Measurements from ENCODE around the gene HPGDS.

The HPGDS gene

DNA sequence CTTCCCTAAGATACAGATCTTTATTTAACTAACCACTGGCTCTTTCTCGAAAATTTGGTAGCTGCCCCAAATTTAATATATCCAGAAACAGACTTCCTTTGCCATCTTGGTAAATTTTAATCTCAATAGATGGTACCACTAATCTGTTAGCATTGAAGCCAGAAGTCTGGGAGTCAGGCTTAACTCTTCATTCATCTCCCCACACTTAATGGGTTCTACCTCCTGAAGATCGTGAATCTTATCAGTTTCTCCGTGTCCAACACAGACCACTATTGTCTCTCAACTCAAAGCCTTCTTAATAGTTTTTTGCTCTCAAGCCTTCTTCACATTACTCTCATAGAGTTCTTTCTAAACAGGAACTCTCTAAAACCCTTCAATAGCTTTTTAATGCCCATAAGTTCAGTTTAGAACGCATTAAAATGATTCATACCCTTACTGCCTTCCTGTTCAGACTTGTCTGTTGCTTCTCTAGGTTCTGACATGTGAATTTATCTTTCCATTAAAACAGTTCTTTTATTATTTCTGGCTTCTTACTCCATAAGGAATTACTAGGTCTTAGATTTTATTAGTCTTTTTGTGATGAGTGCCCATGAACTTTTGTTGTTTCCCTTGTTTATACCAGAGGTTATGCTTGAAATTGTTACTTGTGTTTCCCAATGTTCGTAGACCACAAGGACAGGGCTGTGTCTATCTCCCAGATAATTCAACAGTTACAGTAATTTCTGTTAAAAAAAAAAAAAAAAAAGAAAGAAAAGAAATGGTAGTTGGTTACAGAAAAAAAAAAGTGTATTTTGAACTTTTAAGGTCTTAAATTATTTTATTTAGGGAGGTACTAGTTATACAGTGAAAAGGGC, 80.2 kb downstream of the HPGDS start (continued):
- TF ChIP-seq, protein P1, sequence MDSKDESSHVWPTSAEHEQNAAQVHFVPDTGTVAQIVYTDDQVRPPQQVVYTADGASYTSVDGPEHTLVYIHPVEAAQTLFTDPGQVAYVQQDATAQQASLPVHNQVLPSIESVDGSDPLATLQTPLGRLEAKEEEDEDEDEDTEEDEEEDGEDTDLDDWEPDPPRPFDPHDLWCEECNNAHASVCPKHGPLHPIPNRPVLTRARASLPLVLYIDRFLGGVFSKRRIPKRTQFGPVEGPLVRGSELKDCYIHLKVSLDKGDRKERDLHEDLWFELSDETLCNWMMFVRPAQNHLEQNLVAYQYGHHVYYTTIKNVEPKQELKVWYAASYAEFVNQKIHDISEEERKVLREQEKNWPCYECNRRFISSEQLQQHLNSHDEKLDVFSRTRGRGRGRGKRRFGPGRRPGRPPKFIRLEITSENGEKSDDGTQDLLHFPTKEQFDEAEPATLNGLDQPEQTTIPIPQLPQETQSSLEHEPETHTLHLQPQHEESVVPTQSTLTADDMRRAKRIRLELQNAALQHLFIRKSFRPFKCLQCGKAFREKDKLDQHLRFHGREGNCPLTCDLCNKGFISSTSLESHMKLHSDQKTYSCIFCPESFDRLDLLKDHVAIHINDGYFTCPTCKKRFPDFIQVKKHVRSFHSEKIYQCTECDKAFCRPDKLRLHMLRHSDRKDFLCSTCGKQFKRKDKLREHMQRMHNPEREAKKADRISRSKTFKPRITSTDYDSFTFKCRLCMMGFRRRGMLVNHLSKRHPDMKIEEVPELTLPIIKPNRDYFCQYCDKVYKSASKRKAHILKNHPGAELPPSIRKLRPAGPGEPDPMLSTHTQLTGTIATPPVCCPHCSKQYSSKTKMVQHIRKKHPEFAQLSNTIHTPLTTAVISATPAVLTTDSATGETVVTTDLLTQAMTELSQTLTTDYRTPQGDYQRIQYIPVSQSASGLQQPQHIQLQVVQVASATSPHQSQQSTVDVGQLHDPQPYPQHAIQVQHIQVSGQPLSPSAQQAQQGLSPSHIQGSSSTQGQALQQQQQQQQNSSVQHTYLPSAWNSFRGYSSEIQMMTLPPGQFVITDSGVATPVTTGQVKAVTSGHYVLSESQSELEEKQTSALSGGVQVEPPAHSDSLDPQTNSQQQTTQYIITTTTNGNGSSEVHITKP (tag by site-specific recombination; IDR thresholded peaks at IDR 0.05), result peak; percentile 50
- 0 out of 2 replicates have a peak, but pooled peaks have one; percentile 24 for TF ChIP-seq ZNF302 (tag by site-specific recombination; IDR thresholded peaks at IDR 0.05; ENCODE audit: low read depth)
- TF ChIP-seq ZNF664 (tag by site-specific recombination; IDR thresholded peaks at IDR 0.05), result peak; percentile 47; the same call in 1 of the 2 replicates
- TF ChIP-seq, protein P2, sequence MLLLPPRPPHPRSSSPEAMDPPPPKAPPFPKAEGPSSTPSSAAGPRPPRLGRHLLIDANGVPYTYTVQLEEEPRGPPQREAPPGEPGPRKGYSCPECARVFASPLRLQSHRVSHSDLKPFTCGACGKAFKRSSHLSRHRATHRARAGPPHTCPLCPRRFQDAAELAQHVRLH (tag by site-specific recombination; IDR thresholded peaks at IDR 0.05), result peak; percentile 73
- TF ChIP-seq OVOL3 (tag by site-specific recombination; IDR thresholded peaks at IDR 0.05), result peak; percentile 87
- TF ChIP-seq, protein P3, sequence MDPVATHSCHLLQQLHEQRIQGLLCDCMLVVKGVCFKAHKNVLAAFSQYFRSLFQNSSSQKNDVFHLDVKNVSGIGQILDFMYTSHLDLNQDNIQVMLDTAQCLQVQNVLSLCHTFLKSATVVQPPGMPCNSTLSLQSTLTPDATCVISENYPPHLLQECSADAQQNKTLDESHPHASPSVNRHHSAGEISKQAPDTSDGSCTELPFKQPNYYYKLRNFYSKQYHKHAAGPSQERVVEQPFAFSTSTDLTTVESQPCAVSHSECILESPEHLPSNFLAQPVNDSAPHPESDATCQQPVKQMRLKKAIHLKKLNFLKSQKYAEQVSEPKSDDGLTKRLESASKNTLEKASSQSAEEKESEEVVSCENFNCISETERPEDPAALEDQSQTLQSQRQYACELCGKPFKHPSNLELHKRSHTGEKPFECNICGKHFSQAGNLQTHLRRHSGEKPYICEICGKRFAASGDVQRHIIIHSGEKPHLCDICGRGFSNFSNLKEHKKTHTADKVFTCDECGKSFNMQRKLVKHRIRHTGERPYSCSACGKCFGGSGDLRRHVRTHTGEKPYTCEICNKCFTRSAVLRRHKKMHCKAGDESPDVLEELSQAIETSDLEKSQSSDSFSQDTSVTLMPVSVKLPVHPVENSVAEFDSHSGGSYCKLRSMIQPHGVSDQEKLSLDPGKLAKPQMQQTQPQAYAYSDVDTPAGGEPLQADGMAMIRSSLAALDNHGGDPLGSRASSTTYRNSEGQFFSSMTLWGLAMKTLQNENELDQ (tag by site-specific recombination; IDR thresholded peaks at IDR 0.05; ENCODE audit: low read depth), result no peak
- peak; percentile 74; the same call in 1 of the 2 replicates for TF ChIP-seq ZNF558 (tag by site-specific recombination; IDR thresholded peaks at IDR 0.05)
- TF ChIP-seq, protein P4, sequence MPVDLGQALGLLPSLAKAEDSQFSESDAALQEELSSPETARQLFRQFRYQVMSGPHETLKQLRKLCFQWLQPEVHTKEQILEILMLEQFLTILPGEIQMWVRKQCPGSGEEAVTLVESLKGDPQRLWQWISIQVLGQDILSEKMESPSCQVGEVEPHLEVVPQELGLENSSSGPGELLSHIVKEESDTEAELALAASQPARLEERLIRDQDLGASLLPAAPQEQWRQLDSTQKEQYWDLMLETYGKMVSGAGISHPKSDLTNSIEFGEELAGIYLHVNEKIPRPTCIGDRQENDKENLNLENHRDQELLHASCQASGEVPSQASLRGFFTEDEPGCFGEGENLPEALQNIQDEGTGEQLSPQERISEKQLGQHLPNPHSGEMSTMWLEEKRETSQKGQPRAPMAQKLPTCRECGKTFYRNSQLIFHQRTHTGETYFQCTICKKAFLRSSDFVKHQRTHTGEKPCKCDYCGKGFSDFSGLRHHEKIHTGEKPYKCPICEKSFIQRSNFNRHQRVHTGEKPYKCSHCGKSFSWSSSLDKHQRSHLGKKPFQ (tag by site-specific recombination; IDR thresholded peaks at IDR 0.05), result peak; percentile 74; the same call in 1 of the 2 replicates
- TF ChIP-seq, protein P5, sequence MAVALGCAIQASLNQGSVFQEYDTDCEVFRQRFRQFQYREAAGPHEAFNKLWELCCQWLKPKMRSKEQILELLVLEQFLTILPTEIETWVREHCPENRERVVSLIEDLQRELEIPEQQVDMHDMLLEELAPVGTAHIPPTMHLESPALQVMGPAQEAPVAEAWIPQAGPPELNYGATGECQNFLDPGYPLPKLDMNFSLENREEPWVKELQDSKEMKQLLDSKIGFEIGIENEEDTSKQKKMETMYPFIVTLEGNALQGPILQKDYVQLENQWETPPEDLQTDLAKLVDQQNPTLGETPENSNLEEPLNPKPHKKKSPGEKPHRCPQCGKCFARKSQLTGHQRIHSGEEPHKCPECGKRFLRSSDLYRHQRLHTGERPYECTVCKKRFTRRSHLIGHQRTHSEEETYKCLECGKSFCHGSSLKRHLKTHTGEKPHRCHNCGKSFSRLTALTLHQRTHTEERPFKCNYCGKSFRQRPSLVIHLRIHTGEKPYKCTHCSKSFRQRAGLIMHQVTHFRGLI (tag by site-specific recombination; IDR thresholded peaks at IDR 0.05), result 0 out of 2 replicates have a peak, but pooled peaks have one; percentile 24
- TF ChIP-seq ZNF544 (tag by site-specific recombination; IDR thresholded peaks at IDR 0.05), result no peak
- TF ChIP-seq, protein P6, sequence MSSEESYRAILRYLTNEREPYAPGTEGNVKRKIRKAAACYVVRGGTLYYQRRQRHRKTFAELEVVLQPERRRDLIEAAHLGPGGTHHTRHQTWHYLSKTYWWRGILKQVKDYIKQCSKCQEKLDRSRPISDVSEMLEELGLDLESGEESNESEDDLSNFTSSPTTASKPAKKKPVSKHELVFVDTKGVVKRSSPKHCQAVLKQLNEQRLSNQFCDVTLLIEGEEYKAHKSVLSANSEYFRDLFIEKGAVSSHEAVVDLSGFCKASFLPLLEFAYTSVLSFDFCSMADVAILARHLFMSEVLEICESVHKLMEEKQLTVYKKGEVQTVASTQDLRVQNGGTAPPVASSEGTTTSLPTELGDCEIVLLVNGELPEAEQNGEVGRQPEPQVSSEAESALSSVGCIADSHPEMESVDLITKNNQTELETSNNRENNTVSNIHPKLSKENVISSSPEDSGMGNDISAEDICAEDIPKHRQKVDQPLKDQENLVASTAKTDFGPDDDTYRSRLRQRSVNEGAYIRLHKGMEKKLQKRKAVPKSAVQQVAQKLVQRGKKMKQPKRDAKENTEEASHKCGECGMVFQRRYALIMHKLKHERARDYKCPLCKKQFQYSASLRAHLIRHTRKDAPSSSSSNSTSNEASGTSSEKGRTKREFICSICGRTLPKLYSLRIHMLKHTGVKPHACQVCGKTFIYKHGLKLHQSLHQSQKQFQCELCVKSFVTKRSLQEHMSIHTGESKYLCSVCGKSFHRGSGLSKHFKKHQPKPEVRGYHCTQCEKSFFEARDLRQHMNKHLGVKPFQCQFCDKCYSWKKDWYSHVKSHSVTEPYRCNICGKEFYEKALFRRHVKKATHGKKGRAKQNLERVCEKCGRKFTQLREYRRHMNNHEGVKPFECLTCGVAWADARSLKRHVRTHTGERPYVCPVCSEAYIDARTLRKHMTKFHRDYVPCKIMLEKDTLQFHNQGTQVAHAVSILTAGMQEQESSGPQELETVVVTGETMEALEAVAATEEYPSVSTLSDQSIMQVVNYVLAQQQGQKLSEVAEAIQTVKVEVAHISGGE (tag by site-specific recombination; conservative IDR thresholded peaks at IDR 0.05; ENCODE audit: low read depth), result 0 out of 2 replicates have a peak, but pooled peaks have one; percentile 5
- TF ChIP-seq, protein P7, sequence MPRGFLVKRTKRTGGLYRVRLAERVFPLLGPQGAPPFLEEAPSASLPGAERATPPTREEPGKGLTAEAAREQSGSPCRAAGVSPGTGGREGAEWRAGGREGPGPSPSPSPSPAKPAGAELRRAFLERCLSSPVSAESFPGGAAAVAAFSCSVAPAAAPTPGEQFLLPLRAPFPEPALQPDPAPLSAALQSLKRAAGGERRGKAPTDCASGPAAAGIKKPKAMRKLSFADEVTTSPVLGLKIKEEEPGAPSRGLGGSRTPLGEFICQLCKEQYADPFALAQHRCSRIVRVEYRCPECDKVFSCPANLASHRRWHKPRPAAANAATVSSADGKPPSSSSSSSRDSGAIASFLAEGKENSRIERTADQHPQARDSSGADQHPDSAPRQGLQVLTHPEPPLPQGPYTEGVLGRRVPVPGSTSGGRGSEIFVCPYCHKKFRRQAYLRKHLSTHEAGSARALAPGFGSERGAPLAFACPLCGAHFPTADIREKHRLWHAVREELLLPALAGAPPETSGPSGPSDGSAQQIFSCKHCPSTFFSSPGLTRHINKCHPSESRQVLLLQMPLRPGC (tag by site-specific recombination; IDR thresholded peaks at IDR 0.05), result peak; percentile 54; the same call in 1 of the 2 replicates
- TF ChIP-seq, protein P8, sequence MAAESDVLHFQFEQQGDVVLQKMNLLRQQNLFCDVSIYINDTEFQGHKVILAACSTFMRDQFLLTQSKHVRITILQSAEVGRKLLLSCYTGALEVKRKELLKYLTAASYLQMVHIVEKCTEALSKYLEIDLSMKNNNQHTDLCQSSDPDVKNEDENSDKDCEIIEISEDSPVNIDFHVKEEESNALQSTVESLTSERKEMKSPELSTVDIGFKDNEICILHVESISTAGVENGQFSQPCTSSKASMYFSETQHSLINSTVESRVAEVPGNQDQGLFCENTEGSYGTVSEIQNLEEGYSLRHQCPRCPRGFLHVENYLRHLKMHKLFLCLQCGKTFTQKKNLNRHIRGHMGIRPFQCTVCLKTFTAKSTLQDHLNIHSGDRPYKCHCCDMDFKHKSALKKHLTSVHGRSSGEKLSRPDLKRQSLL (tag by site-specific recombination; IDR thresholded peaks at IDR 0.05), result peak; percentile 59; the same call in 1 of the 2 replicates
- TF ChIP-seq, protein P9, sequence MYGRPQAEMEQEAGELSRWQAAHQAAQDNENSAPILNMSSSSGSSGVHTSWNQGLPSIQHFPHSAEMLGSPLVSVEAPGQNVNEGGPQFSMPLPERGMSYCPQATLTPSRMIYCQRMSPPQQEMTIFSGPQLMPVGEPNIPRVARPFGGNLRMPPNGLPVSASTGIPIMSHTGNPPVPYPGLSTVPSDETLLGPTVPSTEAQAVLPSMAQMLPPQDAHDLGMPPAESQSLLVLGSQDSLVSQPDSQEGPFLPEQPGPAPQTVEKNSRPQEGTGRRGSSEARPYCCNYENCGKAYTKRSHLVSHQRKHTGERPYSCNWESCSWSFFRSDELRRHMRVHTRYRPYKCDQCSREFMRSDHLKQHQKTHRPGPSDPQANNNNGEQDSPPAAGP (tag by site-specific recombination; IDR thresholded peaks at IDR 0.05), result no peak
- 0 out of 2 replicates have a peak, but pooled peaks have one; percentile 22 for TF ChIP-seq PRDM1 (tag by site-specific recombination; IDR thresholded peaks at IDR 0.05)
- peak; percentile 96 for TF ChIP-seq ZNF843 (tag by site-specific recombination; IDR thresholded peaks at IDR 0.05)
- 0 out of 2 replicates have a peak, but pooled peaks have one; percentile 45 for TF ChIP-seq ZNF19 (tag by site-specific recombination; IDR thresholded peaks at IDR 0.05; ENCODE audit: low read depth)
- 0 out of 2 replicates have a peak, but pooled peaks have one; percentile 9 for TF ChIP-seq ZSCAN30 (tag by site-specific recombination; IDR thresholded peaks at IDR 0.05)
